CD4-positive, alpha-beta T cell treated with Interleukin-17A for 1 hour (primary cell): Measurements from ENCODE around the gene CDK11A.
A peak's percentile ranks its signal among the peaks of the same experiment; 100 is the strongest.

Experiments
- DNase-seq: peaks from one replicate; pipeline ENCODE4 v3.0.0-alpha.2; 2020

The CDK11A gene

DNA sequence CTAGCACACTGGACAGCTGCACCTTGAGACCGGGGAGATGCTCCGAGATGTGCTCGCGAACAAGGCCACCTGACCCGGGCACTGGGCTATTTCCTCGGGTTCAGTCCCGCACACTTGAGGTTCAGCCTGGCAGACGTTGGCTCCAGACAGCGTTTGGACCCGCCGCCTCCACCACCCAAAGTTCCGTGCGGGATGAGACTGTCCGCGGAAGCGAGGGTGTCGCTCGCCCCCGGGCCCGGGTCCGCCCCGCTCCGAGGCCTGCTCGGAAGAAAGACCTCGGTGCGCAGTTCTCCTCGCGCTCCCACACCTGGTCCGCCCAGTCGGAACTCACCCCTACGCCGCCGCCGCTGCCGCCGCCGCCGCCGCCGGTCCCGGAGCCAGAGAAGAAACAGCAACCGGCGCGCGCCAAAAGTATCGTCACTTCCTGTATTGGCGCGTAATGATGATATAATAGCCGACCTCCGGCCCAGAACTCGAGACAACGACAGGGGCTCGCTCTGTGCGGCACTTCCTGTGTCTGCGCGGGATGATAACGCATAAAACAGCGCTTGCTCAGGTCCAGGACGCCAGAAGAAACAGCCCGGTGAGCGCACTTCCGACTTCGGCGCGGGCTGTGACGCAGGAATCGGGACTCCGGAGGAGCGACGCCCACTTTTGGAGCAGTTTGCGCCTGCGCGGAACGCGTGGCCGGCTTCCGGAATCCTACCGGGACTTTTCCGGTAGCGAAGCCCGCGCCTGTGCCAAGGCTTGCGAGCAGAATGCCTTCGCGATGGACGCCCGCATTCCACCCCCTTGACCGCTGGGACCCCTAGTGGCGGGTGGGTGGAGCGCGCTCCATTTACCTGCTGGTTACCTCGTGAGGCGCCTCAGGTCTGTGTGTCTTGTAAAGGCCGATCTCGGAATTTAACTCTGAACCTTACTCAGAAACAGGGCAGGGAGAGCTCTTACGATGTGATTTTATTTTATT lies 65.3 kb downstream of the CDK11A start, which contains the start of gene CDK11B:
Gene CDK11B (minus strand): TSS at position 422 of the 967 bp plus-strand sequence. CDS start 1,519 bp downstream, outside the sequence.
- DNase-seq: peak; percentile 97
